CD4-positive, alpha-beta T cell treated with Interleukin-10 for 1 hour (primary cell): ENCODE results near the gene COG1.

Experiments
- DNase-seq: peaks from one replicate; pipeline ENCODE4 v3.0.0-alpha.2; 2020

COG1 gene

DNA sequence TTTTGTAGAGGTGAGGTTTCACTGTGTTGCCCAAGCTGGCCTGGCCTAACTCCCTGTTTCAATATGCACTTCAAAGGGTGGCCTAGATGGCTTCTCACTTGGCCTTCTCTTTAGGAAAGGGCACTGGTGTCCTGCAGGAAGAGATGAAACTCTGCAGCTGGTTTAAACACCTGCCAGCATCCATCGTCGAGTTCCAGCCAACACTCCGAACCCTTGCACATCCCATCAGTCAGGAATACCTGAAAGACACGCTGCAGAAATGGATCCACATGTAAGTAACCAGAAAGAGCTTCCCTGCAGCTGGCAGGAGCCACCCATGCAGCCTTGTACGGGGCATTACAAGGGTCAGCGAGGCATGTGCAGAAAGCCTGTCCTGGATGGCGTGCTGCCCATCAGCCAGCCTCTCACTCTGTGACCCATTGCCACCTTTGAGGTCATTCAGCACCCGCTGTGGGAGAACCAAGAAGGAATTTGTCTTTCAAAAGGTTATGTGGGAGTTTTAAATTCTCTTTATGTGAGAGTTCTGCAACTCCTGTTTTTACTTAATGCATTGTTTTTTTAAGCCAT lies 7.0 kb downstream of the COG1 start:
- no peak for DNase-seq

- DNase-seq, result no peak
Measured at GRCh38 chr17:73200476-73200875, 7.6 kb downstream of the COG1 start.

DNA sequence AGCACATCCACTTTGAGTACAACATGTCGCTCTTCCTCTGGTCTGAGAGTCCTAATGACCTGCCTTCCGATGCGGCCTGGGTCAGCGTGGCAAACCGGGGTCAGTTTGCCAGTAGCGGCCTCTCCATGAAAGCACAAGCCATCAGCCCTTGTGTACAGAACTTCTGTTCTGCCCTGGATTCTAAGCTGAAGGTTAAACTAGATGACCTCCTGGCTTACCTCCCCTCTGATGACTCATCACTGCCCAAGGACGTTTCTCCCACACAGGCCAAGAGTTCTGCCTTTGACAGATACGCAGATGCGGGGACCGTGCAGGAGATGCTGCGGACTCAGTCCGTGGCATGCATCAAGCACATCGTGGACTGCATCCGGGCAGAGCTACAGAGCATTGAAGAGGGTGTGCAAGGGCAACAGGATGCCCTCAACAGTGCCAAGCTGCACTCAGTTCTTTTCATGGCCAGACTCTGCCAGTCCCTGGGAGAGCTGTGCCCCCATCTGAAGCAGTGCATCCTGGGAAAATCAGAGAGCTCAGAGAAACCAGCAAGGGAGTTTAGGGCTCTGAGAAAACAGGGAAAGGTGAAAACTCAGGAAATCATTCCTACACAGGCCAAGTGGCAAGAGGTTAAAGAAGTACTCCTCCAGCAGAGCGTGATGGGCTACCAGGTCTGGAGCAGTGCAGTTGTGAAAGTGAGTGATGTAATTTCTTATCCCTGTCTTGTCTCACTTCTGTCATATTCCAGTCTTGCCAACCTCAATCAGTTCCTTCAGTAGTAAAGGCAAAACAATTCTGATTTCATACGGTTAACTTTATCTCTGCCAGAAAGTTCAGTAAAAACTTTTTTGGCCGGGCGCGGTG lies 8.6 kb downstream of the COG1 start:
- no peak for DNase-seq

DNA sequence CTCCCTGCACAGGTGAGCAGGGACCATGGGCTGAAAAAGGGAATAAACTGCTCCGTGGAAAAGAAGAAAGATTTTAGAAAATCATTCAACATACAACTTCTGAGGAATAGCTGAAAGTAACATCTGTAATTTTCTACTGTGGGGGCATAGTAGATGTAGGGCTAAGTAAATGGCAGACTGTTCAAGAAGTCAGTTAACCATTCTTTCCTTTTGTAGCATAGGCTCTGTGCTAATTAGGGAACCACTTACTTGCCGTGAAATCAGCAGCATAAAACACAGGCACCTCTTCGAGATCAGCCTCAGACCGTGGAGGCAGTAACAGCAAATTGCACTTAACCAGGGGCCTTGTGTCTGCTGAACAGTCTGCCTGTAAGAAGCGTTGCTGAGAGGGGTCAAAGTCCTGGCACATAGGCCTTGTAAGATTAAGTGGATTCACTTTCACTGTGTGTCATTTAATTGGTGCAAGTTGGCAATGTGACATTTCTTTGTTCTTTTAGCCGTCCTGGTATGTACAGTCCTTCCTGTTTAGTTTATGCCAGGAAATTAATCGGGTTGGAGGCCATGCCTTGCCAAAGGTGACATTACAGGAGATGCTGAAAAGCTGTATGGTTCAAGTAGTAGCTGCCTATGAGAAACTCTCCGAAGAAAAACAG lies 10.4 kb downstream of the COG1 start:
- peak; percentile 16 for DNase-seq

DNA sequence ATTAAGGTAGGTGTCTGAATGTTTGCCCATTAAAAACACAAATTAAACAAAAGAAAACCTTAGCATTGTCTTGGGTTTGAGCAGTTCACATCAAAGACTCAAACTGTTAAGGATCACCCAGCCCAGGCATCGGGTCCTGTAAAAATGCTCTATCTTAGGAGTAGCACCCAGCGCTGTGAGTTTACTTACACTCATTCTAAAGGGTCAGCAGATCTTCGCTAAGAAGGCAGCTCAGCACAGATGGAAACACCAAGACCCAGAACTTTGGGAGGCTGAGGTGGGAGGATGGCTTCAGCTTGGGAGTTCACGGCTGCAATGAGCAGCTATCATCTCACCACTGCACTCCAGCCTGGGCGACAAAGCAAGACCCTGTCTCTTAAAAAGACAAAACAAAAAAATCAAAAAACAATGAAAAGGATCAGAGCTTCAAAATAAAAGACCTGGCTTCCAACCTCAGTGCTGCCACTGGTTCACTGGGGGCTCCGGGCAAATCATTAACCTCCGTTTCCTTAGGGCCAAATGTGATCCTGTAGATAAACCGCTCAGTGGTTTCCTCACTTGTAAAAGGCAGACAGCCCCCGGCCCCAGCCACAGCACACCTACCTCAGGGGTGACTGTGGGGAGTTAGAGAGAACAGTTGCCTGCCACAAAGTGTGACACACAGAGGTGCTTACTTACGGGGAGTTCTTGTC lies 11.1 kb downstream of the COG1 start:
- DNase-seq, result peak; percentile 32

DNA sequence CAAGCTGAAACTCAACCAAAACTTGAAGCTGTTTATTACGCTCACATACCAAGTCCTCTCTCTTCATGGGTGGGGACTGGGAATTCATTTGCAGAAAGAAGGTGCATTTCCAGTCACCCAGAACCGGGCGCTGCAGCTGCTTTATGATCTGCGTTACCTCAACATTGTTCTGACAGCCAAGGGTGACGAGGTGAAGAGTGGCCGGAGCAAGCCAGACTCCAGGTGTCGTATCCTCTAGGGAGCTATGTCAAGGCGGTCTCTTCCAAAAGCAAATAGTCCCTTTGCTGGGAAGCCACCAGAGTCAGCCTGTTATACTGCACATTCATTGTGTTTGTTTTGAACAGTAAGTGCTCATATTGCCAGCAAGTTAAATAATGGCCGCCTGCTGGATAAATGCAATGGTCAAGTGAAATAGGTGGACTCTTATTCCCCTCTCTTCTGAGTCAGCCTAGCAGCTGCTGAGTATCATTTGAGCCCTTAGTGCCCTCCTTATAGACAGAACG lies 12.7 kb downstream of the COG1 start:
- DNase-seq, result no peak

DNA sequence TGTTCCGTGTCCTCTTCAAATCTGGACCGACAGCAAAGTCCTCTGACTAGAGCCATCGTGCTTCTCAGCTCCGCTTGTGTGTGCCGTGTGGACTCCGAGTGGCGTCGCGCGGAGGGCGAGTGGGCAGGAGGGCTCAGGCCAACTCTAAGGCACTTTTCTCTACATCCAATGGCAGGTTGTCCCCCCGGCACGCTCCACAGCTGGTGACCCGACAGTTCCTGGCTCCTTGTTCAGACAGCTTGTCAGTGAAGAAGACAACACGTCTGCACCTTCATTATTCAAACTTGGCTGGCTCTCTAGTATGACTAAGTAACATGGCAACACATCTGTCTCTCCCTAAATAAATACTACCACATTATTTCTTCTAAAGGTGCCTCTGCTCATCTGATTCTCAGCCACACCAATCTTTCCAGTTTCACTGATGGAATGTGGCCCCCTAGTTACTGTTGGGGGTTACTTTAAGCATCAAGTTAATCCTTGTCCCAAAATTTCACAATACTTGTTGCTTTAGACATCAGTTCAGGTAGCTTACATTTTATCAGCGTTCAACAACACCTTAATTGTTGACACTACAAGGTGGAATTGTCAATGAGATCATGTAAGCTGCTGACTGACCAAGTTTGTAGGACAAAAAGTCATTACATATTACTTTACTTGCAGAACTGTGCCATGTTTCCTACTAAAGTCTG lies 15.4 kb downstream of the COG1 start:
- DNase-seq, result no peak

DNA sequence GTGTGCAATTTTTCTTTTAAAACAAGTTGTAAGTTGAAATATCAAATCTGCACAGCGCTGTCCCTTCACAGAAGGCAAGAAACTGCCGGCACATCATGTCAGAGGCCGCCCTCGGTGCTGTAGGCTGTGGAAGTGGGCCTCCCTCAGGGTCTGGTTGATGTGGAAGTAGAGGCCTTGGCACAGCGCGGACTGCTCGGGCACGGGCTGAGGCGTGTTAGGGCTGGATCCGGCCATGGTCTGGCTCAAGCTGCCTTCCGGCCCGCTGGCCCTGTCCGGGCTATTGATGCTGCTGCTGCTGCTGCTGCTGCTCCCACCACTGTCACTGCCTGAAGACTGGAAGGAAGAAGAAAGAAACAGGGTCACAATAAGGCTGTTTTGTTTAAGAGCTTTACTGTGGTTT lies 16.6 kb downstream of the COG1 start:
- DNase-seq, result no peak

DNA sequence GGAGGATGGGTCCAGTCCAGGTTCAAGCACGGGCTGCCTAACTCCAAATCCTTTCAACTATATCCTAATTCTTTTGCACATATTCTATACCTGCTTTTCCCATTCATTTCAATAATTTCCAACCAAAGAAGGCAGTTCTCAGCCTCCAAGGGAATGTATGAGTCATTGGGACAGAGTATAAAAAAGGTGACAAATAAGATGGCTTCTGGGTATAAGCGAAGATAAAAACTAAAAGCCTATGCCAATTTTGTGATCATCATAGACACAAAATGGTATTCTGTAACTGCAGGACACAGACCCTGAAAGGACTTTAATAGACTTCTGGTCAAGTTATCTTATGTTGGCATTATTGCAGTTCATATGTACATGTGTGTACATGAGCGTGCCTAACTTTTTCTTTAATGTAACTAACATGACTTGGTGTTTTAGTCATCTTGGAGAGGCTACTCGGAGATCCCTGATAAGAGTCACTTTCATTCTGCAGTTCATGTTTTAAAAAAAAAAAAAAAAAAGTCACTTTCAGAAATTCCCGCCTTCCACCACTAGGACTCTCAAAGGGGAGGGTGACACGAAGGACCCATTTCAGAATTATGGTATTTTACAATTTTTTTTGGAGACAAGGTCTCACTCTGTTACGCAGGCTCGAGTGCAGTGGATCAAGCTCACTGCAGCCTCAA lies 17.3 kb downstream of the COG1 start:
- no peak for DNase-seq

GRCh38 chr17:73211745-73212144 lies 18.9 kb downstream of the COG1 start:
- DNase-seq, result peak; percentile 76

DNA sequence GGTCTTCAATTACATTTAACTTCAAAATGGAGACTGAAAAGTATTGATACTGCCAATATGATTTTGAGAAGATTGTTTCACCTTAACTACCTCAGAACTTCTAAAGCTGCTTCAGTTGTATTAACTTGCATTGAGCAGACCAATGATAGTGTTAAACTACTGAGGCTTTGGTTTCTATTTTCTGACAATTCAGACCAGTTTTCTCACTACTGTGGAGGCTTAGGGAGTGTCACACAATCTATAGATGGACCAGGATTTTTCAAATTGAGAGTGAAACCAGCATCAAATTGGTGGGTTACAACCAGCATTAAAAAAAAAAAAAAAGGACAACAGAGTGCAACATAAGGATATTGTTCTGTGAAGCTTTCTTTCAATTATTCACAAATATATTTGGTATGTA lies 21.2 kb downstream of the COG1 start:
- no peak for DNase-seq

DNA sequence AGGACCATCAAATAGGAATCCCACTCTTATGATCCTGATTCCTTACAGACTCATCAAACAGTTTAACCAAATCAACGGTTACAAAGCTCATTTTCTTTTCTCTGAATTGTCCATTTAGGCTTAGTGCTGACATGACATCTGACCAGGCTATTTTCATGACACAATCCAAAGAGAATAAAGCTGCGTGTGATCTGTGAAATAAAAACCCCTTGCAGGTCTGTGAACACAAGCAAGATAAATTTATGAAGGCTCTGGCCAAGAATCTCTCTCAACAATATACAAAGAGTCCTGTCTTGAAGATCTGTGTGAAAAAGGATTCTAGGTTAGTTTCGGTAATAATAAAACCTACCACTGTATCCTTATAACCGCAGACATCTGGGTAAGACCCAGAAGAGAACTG lies 22.0 kb downstream of the COG1 start:
- DNase-seq, result no peak

- no peak for DNase-seq
Measured at GRCh38 chr17:73215447-73215846, 22.6 kb downstream of the COG1 start.

DNA sequence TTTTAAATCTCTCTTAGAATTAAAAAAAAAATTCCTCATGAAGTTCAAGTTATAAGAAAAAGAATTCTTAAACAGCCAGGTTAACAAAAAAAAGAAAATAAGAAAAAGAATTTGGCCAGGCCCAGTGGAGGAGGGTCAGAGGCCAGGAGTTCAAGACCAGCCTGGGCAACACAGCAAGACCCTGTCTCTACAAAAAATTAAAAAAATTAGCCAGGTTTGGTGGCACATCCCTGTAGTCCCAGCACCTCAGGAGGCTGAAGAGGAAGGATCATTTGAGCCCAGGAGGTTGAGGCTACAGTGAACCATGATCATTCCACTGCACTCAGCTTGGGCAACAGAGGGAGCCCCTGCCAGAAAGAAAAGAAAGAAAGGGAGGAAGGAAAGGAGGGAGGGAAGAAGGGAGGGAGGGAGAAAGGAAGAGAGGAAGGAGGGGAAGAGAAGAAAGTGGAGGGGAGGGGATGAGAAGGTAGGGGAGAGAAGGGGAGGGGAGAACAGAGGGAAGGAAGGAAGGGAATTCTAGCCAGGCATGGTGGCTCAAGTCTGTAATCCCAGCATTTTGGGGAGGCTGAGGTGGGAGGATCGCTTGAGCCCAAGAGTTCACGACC lies 30.9 kb downstream of the COG1 start:
- DNase-seq, result no peak

- DNase-seq, result no peak
Measured at GRCh38 chr17:73224237-73224636, 31.4 kb downstream of the COG1 start.

- DNase-seq, result no peak
Measured at GRCh38 chr17:73224663-73225305, 31.9 kb downstream of the COG1 start.

DNA sequence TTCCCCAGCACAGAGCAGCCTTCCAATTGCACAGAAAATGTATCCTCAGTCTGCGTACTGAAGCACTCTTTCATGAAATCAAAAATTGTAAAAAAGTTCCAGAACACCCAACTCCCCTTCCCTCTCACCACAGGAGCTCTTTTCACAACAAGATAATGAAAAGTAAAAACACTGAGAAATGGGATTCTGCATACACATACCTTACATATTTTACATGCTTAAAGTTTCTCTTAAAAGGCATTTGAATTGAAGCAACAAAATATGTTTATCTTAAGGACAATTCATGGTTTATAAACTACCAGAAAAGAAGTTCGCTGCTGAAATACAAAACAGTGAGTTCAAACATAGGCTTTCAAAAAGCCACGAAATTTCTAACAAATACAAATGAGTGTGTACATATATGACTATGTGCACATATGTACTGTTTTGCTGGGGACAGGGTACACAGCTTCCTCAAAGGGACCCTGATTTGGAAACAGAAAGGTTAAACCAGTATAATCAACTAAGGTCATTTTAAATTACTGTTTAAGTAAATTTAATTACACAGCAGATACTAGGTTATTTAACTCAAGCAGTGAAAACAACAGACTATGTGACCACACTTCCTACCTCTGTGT lies 33.8 kb downstream of the COG1 start:
- no peak for DNase-seq

DNA sequence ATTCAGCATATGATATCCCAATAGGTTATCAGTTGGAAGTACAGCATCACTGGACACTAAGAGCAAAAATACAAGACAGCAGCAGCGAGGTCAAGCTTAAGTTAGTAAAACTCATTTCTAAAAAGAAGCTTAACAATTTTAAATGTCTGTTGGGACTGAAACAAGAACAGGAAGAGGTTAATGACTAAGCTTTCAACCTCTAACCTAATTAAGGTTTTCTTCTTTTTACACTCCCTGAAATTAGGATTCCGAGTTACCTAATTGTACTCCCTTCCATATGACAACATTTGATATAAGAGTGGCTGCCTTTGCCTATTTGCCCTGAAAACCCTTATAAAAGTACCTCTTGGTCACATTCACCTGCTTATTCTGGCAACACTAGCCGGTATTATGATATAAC lies 34.5 kb downstream of the COG1 start:
- no peak for DNase-seq

DNA sequence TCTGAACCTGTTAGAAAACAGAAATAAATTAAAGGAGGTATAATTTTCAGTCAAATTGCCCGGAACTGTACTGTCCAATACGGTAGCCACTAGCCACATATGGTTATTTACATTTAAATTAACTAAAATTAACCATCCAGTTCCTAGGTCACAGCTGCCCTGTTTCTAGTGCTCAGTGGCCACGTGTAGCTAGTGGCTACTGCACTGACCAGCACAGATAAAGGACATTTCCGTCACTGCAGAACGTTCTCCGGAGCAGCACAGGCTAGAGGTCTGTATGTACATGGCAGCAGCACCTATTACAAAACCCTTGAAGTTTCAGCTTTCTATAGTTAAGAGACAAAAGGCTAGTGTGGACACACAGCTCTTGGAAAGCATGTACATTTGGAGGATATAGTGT lies 35.1 kb downstream of the COG1 start:
- no peak for DNase-seq

- peak; percentile 33 for DNase-seq
Measured at GRCh38 chr17:73228748-73229236, 35.9 kb downstream of the COG1 start.

DNA sequence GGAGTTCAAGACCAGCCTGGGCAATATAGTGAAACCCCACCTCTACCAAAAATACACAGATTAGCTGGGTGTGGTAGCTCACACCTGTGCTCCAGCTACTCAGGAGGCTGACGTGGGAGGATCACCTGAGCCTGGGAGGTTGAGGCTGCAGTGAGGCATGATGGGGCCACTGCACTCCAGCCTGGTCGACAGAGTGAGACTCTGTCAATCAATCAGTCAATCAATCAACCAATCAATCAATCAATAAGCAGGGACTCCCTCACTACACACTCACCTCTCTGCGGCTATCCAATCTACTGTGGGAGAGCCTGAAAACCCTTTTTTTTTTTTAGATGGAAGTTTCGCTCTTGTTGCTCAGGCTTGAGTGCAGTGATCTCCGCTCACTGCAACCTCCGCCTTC lies 37.2 kb downstream of the COG1 start:
- DNase-seq, result no peak
